Thoracic aorta (tissue), 2 donors: ENCODE measurements around the gene PDE2A. TPM values are rescaled to one million over a fixed set of nuclear protein-coding genes. Genes with fewer than 3 reads are reported as not detected.

Experiments used
- ATAC-seq: fragments of 150-250 bp; one replicate; pipeline ENCODE4 v1.8.0; 2017; ENCODE audit warnings: low read depth; ENCODE audit not compliant: insufficient number of reproducible peaks, low FRiP score
- DNase-seq: peaks from one replicate; pipeline ENCODE4 v3.0.0-alpha.2; 2020; ENCODE audit warnings: low spot score
- H3K27ac ChIP-seq, 2 donors: fragments of 200-600 bp; sonication (generic); 1 replicate in 1 of 2; 2 replicates in 1 of 2; pipeline ENCODE4 v1.5.1; 2016; ENCODE audit warnings: mild to moderate bottlenecking in 2 of 2, moderate library complexity in 2 of 2
- H3K27me3 ChIP-seq: fragments of 200-600 bp; sonication (generic); replicated peaks from 2 replicates; pipeline ENCODE4 v1.6.0; 2016; ENCODE audit warnings: mild to moderate bottlenecking; ENCODE audit not compliant: insufficient read depth
- H3K36me3 ChIP-seq: fragments of 200-600 bp; sonication (generic); one replicate; pipeline ENCODE4 v1.5.1; 2016
- H3K4me1 ChIP-seq, 2 donors: fragments of 200-600 bp; sonication (generic); 1 replicate in 1 of 2; 2 replicates in 1 of 2; pipeline versions ENCODE4 v1.5.1 to v1.6.0; 2016; ENCODE audit warnings: low read depth in 2 of 2, mild to moderate bottlenecking in 1 of 2; ENCODE audit not compliant: control insufficient read depth in 1 of 2
- H3K4me3 ChIP-seq: fragments of 200-600 bp; sonication (generic); 2 replicates; pipeline ENCODE4 v1.5.1; 2016; ENCODE audit warnings: mild to moderate bottlenecking
- H3K9me3 ChIP-seq: fragments of 200-600 bp; sonication (generic); 2 replicates; pipeline ENCODE4 v1.5.1; 2016
- total RNA-seq, 2 donors: library from RNA; depleted of rRNA; stranded (reverse); fragments of >200 nt; gene quantifications; one replicate each; pipeline versions ENCODE4 v1.1.0 to v1.2.3, GENCODE V29; 2016
- TF ChIP-seq, protein P1 (sequence below): fragments of 200-600 bp; sonication (generic); IDR thresholded peaks from one replicate; pipeline ENCODE4 v1.5.1; 2019; ENCODE audit warnings: antibody characterized with exemption

Gene PDE2A
- total RNA-seq, 2 donors from 2014 or later, result 28.1 to 37.1 TPM

GRCh38 chr11:72616655-72617054 lies 57.6 kb downstream of the PDE2A start:
- ATAC-seq (no peak), DNase-seq (no peak)
- Histone ChIP-seq H3K27ac (no peak overlapping the region), H3K4me1 (no peaks in the 10 kb centered on the region), H3K27me3 (no peaks in the 10 kb centered on the region), H3K4me3 (no peak overlapping the region), H3K36me3 (no peaks in the 10 kb centered on the region), H3K9me3 (no peaks in the 10 kb centered on the region)
- TF ChIP-seq, protein P1, sequence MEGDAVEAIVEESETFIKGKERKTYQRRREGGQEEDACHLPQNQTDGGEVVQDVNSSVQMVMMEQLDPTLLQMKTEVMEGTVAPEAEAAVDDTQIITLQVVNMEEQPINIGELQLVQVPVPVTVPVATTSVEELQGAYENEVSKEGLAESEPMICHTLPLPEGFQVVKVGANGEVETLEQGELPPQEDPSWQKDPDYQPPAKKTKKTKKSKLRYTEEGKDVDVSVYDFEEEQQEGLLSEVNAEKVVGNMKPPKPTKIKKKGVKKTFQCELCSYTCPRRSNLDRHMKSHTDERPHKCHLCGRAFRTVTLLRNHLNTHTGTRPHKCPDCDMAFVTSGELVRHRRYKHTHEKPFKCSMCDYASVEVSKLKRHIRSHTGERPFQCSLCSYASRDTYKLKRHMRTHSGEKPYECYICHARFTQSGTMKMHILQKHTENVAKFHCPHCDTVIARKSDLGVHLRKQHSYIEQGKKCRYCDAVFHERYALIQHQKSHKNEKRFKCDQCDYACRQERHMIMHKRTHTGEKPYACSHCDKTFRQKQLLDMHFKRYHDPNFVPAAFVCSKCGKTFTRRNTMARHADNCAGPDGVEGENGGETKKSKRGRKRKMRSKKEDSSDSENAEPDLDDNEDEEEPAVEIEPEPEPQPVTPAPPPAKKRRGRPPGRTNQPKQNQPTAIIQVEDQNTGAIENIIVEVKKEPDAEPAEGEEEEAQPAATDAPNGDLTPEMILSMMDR, result no peak

DNA sequence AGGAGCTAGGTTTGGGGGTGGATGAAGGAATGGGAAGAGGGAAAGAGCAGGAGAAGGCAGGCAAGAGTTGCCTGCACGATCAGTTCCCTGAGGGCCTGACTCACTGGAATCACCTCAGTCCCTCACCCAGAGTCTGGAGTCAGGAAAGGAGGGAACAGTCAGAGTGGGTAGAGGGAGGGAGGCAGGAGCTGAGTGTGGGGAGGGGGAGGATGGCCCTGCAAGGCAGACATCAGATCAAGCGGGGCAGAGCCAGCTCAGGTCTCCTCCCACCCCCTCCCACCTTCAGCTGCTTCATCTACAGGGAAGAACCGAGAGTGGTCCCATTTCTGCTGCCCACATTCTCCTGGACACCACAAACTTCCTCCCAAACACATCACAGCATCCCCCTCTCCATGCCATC lies 58.9 kb downstream of the PDE2A start:
- no peaks in the 10 kb centered on the region for H3K4me1 ChIP-seq
- no peaks in the 10 kb centered on the region for H3K9me3 ChIP-seq
- H3K4me3 ChIP-seq, result no peak overlapping the region
- DNase-seq (no peak), ATAC-seq (no peak)
- H3K36me3 ChIP-seq, result no peaks in the 10 kb centered on the region
- no peaks in the 10 kb centered on the region for H3K27me3 ChIP-seq
- TF ChIP-seq, protein P1, result no peak
- H3K27ac ChIP-seq, result no peak overlapping the region

GRCh38 chr11:72614381-72614780 lies 59.8 kb downstream of the PDE2A start:
- Histone ChIP-seq H3K27ac (no peak overlapping the region), H3K9me3 (no peaks in the 10 kb centered on the region), H3K27me3 (no peaks in the 10 kb centered on the region), H3K4me3 (no peak overlapping the region), H3K36me3 (no peaks in the 10 kb centered on the region), H3K4me1 (no peaks in the 10 kb centered on the region)
- ATAC-seq (no peak), DNase-seq (no peak)
- TF ChIP-seq, protein P1, result no peak

DNA sequence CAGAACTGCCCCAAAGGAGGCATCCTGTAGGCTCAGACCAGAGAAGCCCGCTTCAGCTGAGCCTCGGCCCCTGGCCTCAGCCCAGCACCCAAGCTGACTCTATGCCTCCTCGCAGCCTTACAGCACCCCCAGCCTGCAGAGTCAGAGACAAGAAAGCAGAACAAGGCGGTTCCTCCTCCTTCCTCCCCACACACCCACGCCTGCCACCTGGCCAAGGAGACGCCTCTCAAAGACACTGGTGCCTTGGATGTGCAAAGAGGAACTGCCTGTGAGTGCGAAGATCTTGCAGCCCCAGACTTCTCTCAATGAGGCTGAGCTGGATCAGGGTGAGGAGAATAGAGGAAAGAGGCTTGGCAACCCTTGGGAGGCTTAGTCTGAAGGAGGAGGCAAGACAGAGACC lies 60.2 kb downstream of the PDE2A start:
- DNase-seq, result no peak
- Histone ChIP-seq H3K4me1 (no peaks in the 10 kb centered on the region), H3K27ac (no peak overlapping the region), H3K4me3 (no peak overlapping the region), H3K36me3 (no peaks in the 10 kb centered on the region), H3K27me3 (no peaks in the 10 kb centered on the region), H3K9me3 (no peaks in the 10 kb centered on the region)
- TF ChIP-seq, protein P1, result no peak
- ATAC-seq, result no peak

GRCh38 chr11:72613450-72613849 lies 60.8 kb downstream of the PDE2A start:
- no peaks in the 10 kb centered on the region for H3K27me3 ChIP-seq
- no peaks in the 10 kb centered on the region for H3K4me1 ChIP-seq
- no peak for ATAC-seq
- DNase-seq, result no peak
- no peaks in the 10 kb centered on the region for H3K36me3 ChIP-seq
- H3K27ac ChIP-seq, result no peak overlapping the region
- no peak overlapping the region for H3K4me3 ChIP-seq
- TF ChIP-seq, protein P1, result no peak
- H3K9me3 ChIP-seq, result no peaks in the 10 kb centered on the region
